Transverse colon (tissue), 4 donors: ENCODE data around the gene CDKL2.

Experiments used
- CTCF ChIP-seq, 5 experiments: fragments of 200-600 bp in 3 of 5; fragments of 450-650 bp in 2 of 5; sonication (generic) in 3 of 5; IDR thresholded peaks; 1 replicate in 2 of 5; 2 replicates in 3 of 5; pipeline ENCODE4 v1.5.1; 2016 to 2017; ENCODE audit warnings: antibody characterized with exemption in 5 of 5, inconsistent platforms in 3 of 5, mild to moderate bottlenecking in 2 of 5, moderate library complexity in 1 of 5
- EP300 ChIP-seq: sonication (generic); formaldehyde crosslinking; IDR thresholded peaks from one replicate; pipeline ENCODE4 v1.6.1; 2017; ENCODE audit warnings: antibody characterized with exemption, low read depth
- POLR2A ChIP-seq: fragments of 450-650 bp; IDR thresholded peaks from one replicate; pipeline ENCODE4 v1.6.1; 2016; ENCODE audit warnings: antibody characterized with exemption, mild to moderate bottlenecking, moderate library complexity
- POLR2AphosphoS5 ChIP-seq, 3 donors: sonication (generic); formaldehyde crosslinking; IDR thresholded peaks; one replicate each; pipeline ENCODE4 v1.6.1; 2016; ENCODE audit warnings: antibody characterized with exemption in 3 of 3

DNA sequence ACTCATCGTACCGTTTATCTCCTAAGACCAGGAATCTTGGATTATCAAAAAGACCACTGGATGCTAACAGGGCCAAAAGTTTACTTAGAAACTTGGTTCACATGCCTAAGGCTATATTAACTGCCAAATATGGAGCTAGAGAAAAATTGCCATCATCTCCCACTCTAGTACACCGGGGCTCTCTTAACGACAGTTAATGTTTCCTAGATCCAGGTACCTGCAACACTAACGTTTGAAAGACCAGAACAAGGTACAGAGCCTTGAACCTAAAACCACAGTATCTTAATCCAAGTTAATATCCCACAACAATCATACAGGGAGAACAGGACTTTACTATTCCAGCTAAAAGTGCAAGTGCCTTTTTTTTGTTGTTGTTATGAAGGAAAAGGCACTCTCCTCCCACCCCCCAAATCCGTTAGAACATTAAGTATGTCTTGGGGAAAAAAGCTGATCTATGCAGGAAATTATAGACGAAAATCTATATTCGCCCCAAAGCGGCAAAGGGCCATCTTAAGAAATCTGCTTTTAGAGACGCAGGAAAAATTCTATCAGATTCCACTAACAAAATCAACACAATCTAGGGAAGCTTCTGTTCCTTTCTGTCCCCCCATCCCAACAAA, 41.6 kb upstream of the CDKL2 start:
- no peak for TF ChIP-seq CTCF (IDR thresholded peaks at IDR 0.05)
- no peak for TF ChIP-seq POLR2A
- TF ChIP-seq POLR2AphosphoS5 (IDR thresholded peaks at IDR 0.05) = no peak
- no peak for TF ChIP-seq EP300
